IMR-90 (cell line): ENCODE data around the gene C3orf22. TPM values are rescaled to one million over a fixed set of nuclear protein-coding genes. Genes with fewer than 3 reads are reported as not detected.

Source experiments
- ATAC-seq: fragments of 200-7000 bp; cut with Tn5 transposase; 2 replicates; pipeline ENCODE4 v1.9.1; 2020; ENCODE audit warnings: low read depth, mild to moderate bottlenecking, moderate library complexity
- BruUV-seq: library from RNA; stranded (reverse); fragments of 400-500 nt; replicated peaks from 2 replicates; lab custom pipeline; 2021; lab: Mats Ljungman, UMichigan
- CTCF ChIA-PET: fragments of 300-600 bp; formaldehyde crosslinking; extraction: SDS; loops from one replicate; lab custom pipeline; 2021; ENCODE audit warnings: antibody characterized with exemption; lab: Yijun Ruan, JAX
- POLR2A ChIA-PET: fragments of 300-600 bp; sonication (Branson Sonifier 250); formaldehyde crosslinking; loops from one replicate; lab custom pipeline; 2022; ENCODE audit warnings: antibody characterized with exemption; ENCODE audit not compliant: unreplicated experiment; lab: Charles Lee
- DNase-seq: peaks from one replicate; pipeline ENCODE4 v3.0.0; 2013
- H2AFZ ChIP-seq: replicated peaks from 2 replicates; pipeline ENCODE3; 2013; ENCODE audit warnings: low read length, mild to moderate bottlenecking; ENCODE audit not compliant: poor library complexity
- H2AK5ac ChIP-seq: 2 replicates; pipeline ENCODE4 v1.6.1; 2013; ENCODE audit warnings: low read depth, low read length, inconsistent platforms
- H2AK9ac ChIP-seq: replicated peaks from 2 replicates; pipeline ENCODE3; 2013; ENCODE audit warnings: mild to moderate bottlenecking, low read depth, low read length, moderate library complexity; ENCODE audit not compliant: poor library complexity
- H2BK120ac ChIP-seq: 2 replicates; pipeline ENCODE4 v1.6.1; 2013; ENCODE audit warnings: low read depth, low read length, inconsistent platforms
- H2BK15ac ChIP-seq: 3 replicates; pipeline ENCODE4 v1.6.1; 2013; ENCODE audit warnings: low read depth, low read length, inconsistent platforms
- H2BK20ac ChIP-seq: 2 replicates; pipeline ENCODE4 v1.6.1; 2013; ENCODE audit warnings: low read depth, mild to moderate bottlenecking, inconsistent platforms, low read length, moderate library complexity
- H2BK5ac ChIP-seq: 2 replicates; pipeline ENCODE4 v1.6.1; 2013; ENCODE audit warnings: mild to moderate bottlenecking, low read depth, low read length, inconsistent platforms; ENCODE audit not compliant: poor library complexity, severe bottlenecking
- H3K14ac ChIP-seq: replicated peaks from 2 replicates; pipeline ENCODE4 v1.6.1; 2013; ENCODE audit warnings: low read depth, low read length, inconsistent platforms
- H3K18ac ChIP-seq: 2 replicates; pipeline ENCODE4 v1.6.1; 2013; ENCODE audit warnings: low read depth, low read length, control low read depth
- H3K23ac ChIP-seq: 2 replicates; pipeline ENCODE4 v1.6.1; 2013; ENCODE audit warnings: low read depth, low read length, inconsistent platforms
- H3K27ac ChIP-seq: 2 replicates; pipeline ENCODE4 v1.5.1; 2013; ENCODE audit warnings: mild to moderate bottlenecking, control low read depth, low read length; ENCODE audit not compliant: insufficient read depth
- H3K27me3 ChIP-seq: 2 replicates; pipeline ENCODE4 v1.6.1; 2013; ENCODE audit warnings: low read length; ENCODE audit not compliant: control insufficient read depth, insufficient read depth
- H3K36me3 ChIP-seq: 2 replicates; pipeline ENCODE4 v1.6.1; 2013; ENCODE audit warnings: low read length, mixed read lengths; ENCODE audit not compliant: control insufficient read depth, insufficient read depth
- H3K4ac ChIP-seq: 2 replicates; pipeline ENCODE4 v1.6.1; 2013; ENCODE audit warnings: low read depth, low read length, inconsistent platforms
- H3K4me1 ChIP-seq: 2 replicates; pipeline ENCODE4 v1.6.1; 2013; ENCODE audit warnings: low read length, mixed read lengths; ENCODE audit not compliant: control insufficient read depth, insufficient read depth
- H3K4me2 ChIP-seq: 2 replicates; pipeline ENCODE4 v1.6.1; 2013; ENCODE audit warnings: low read depth, mild to moderate bottlenecking, control low read depth, low read length, moderate library complexity
- H3K4me3 ChIP-seq: 2 replicates; pipeline ENCODE4 v1.5.1; 2013; ENCODE audit warnings: low read depth, mild to moderate bottlenecking, control low read depth, low read length, moderate library complexity; ENCODE audit not compliant: insufficient read depth
- H3K56ac ChIP-seq: 2 replicates; pipeline ENCODE4 v1.6.1; 2013; ENCODE audit warnings: low read length, inconsistent platforms; ENCODE audit not compliant: insufficient read depth; ENCODE audit errors: extremely low read depth
- H3K79me1 ChIP-seq, 2 experiments: 2 replicates each; pipeline ENCODE4 v1.6.1; 2013; ENCODE audit warnings: low read length in 2 of 2, inconsistent platforms in 1 of 2, low read depth in 1 of 2
- H3K9ac ChIP-seq: 2 replicates; pipeline ENCODE4 v1.6.1; 2013; ENCODE audit warnings: low read depth, low read length, control low read depth
- H3K9me1 ChIP-seq: 2 replicates; pipeline ENCODE4 v1.6.1; 2013; ENCODE audit warnings: low read length, inconsistent platforms; ENCODE audit not compliant: insufficient read depth
- H3K9me3 ChIP-seq: 2 replicates; pipeline ENCODE4 v1.6.1; 2013; ENCODE audit warnings: low read length; ENCODE audit not compliant: control insufficient read depth, insufficient read depth
- H4K20me1 ChIP-seq: 2 replicates; pipeline ENCODE4 v1.6.1; 2013; ENCODE audit warnings: low read length, inconsistent platforms; ENCODE audit not compliant: insufficient read depth
- H4K5ac ChIP-seq: 2 replicates; pipeline ENCODE4 v1.6.1; 2013; ENCODE audit warnings: mild to moderate bottlenecking, low read depth, low read length, control low read depth
- H4K8ac ChIP-seq, 2 experiments: 2 replicates each; pipeline ENCODE4 v1.6.1; 2013; ENCODE audit warnings: low read depth in 2 of 2, low read length in 2 of 2, control low read depth in 1 of 2, inconsistent platforms in 1 of 2
- H4K91ac ChIP-seq: 2 replicates; pipeline ENCODE4 v1.6.1; 2013; ENCODE audit warnings: low read depth, low read length, inconsistent platforms; ENCODE audit not compliant: insufficient read depth
- FOS ChIP-seq: fragments of 150-350 bp; IDR thresholded peaks from 2 replicates; pipeline ENCODE4 v1.6.1; 2016; ENCODE audit warnings: low read depth, low read length
- MXI1 ChIP-seq: IDR thresholded peaks from 2 replicates; pipeline ENCODE4 v1.6.1; 2012; ENCODE audit warnings: low read depth, mild to moderate bottlenecking, low read length, moderate library complexity, borderline replicate concordance
- POLR2A ChIP-seq: IDR thresholded peaks from 2 replicates; pipeline ENCODE4 v1.6.1; 2012; ENCODE audit warnings: mild to moderate bottlenecking, low read depth, low read length
- RAD21 ChIP-seq: IDR thresholded peaks from 2 replicates; pipeline ENCODE4 v1.6.1; 2012; ENCODE audit warnings: low read length, improper control_type of control experiment
- RFX5 ChIP-seq: IDR thresholded peaks from 2 replicates; pipeline ENCODE4 v1.8.0; 2012; ENCODE audit warnings: low read depth, mild to moderate bottlenecking, low read length, moderate library complexity
- SMC3 ChIP-seq: fragments of 150-350 bp; IDR thresholded peaks from 2 replicates; pipeline ENCODE4 v1.6.1; 2016; ENCODE audit warnings: low read depth, mild to moderate bottlenecking, antibody characterized with exemption, low read length, moderate library complexity
- WGBS, 2 experiments: methylation state at CpG; one replicate each; pipeline versions ENCODE4 v1.1.5 to v1.1.7; 2013; ENCODE audit warnings: missing lambda C conversion rate in 2 of 2; ENCODE audit not compliant: insufficient read length in 1 of 2; ENCODE audit errors: extremely low coverage in 2 of 2; 5-methylcytosine and 5-hydroxymethylcytosine counted together
- dilution Hi-C: fragments of 300-500 bp; cut with HindIII; formaldehyde crosslinking; loops from one replicate; pipeline ENCODE4 v1.14.3; 2018; ENCODE audit warnings: low sequenced_read_pairs; ENCODE audit not compliant: unreplicated experiment
- in situ Hi-C: fragments of 300-500 bp; cut with MboI; formaldehyde crosslinking; loops from 3 replicates; pipeline ENCODE4 v1.14.3; 2019; ENCODE audit warnings: low sequenced_read_pairs, inconsistent platforms, mixed read lengths
- intact Hi-C: fragments of 100-400 bp; cut with micrococcal nuclease; formaldehyde crosslinking; loops from 2 replicates; pipeline ENCODE4 v1.10.0; 2022
- polyA plus RNA-seq, 3 experiments: library from polyadenylated mRNA; depleted of rRNA; stranded (reverse); fragments of >200 nt; gene quantifications; 2 replicates each; pipeline ENCODE4 v1.2.3, GENCODE V29; 2012; ENCODE audit warnings: low replicate concordance in 1 of 3
- total RNA-seq: library from RNA; depleted of rRNA; stranded (reverse); fragments of >200 nt; gene quantifications from 2 replicates; pipeline ENCODE4 v1.2.3, GENCODE V29; 2012

The C3orf22 gene
- total and polyA plus RNA-seq, 2 of the 4 experiments (the other 2 are of a cell fraction) = not detected

DNA sequence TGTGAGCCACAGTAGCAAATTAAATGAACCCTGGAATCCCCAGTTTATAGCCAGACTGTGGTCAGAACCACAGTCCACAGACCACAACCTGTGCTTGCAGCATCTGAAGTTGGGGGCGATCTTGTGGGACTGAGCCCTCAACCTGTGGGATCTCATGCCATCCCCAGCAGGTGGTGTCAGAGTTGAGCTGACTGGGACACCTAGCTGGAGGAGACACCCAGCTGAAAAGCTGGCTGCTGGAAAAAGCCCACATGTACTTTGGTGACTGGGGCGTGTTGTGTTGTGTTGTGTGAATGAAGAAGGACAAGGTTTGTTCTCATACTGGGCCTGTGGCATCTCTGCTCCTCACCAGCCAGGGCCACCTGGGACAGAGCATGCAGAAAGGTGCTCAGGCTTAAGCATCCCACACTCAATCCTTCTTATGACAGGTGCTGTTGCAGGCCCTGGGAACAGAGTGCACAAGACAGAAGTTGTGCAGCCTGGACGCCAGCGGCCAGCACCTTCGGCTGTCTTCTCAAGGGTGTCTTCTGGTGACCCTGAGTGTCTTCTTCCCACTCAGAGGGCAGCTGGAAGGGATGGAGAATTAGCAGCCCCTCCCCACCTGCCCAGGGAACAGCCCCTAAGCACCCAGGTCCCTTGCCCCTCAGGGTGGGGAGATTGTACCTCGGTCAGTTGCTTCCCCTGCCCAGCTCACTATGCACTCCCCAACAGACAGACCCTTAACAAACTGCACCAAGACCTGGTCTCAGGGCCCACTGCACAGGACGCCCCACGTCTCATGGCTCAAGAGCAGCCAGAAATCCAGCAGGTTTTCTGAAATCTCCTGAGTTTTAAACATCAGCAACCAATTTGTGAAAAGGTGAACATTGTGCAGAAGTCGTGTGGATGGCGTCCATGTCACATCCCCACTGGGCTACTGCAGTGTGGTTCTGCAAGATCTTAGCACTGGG, 39.0 kb downstream of the C3orf22 start:
- no peak overlapping the region for H2BK20ac ChIP-seq
- H3K27ac ChIP-seq = no peak overlapping the region
- H2BK5ac ChIP-seq = no peak overlapping the region
- no peaks in the 10 kb centered on the region for H3K9me3 ChIP-seq
- intact Hi-C loops = loop anchor here (5.0 kb wide), 3 partner anchors 233 to 463 kb away; partner anchors contain the start of gene PLXNA1
- no peak overlapping the region for H3K9ac ChIP-seq
- H3K23ac ChIP-seq = no peak overlapping the region
- ATAC-seq (no peak), DNase-seq (no peak)
- CTCF ChIA-PET = no interaction called here
- no peak overlapping the region for H3K4me3 ChIP-seq
- in situ Hi-C loops = loop anchor here (10.0 kb wide), 1 partner anchor 935 kb away; no protein-coding TSS in a partner anchor
- H4K20me1 ChIP-seq = no peaks in the 10 kb centered on the region
- no peak overlapping the region for H2BK15ac ChIP-seq
- BruUV-seq = no TSS peak
- H2AFZ ChIP-seq = no peak overlapping the region
- POLR2A ChIA-PET = no interaction called here
- peaks cover 37% of the 10 kb centered on the region for H3K27me3 ChIP-seq
- no peak overlapping the region for H2BK120ac ChIP-seq
- no peak overlapping the region for H4K91ac ChIP-seq
- H2AK5ac ChIP-seq = no peak overlapping the region
- 60% methylated on average over 1 of the region's 10 CpGs; no CpG with 5 or more reads in 1 of the 2 experiments for WGBS, 2 experiments
- dilution Hi-C loops = no loop called here
- no peak overlapping the region for H3K4ac ChIP-seq
- H3K9me1 ChIP-seq = no peaks in the 10 kb centered on the region; the same call in 1 of the 2 replicates
- no peak overlapping the region for H4K8ac ChIP-seq
- no peak for TF ChIP-seq FOS
- TF ChIP-seq RFX5 = no peak
- no peak for TF ChIP-seq MXI1
- no peak for TF ChIP-seq SMC3
- no peak for TF ChIP-seq POLR2A
- no peak for TF ChIP-seq RAD21
- H3K79me1 ChIP-seq = no peaks in the 10 kb centered on the region
- no peak overlapping the region for H3K4me2 ChIP-seq
- H3K56ac ChIP-seq = no peak overlapping the region
- no peaks in the 10 kb centered on the region for H3K36me3 ChIP-seq
- no peak overlapping the region for H4K5ac ChIP-seq
- no peak overlapping the region for H3K18ac ChIP-seq
- no peaks in the 10 kb centered on the region; the same call in 1 of the 2 replicates for H3K4me1 ChIP-seq
- no peak overlapping the region for H2AK9ac ChIP-seq
- no peak overlapping the region for H3K14ac ChIP-seq
